ENCODE results near the gene WDR46. TPM values are rescaled to one million over a fixed set of nuclear protein-coding genes. Genes with fewer than 3 reads are reported as not detected.
A peak's percentile ranks its signal among the peaks of the same experiment; 100 is the strongest.

The WDR46 gene
- total RNA-seq, 1 donor from 2014 or later: 63.7 TPM

DNA sequence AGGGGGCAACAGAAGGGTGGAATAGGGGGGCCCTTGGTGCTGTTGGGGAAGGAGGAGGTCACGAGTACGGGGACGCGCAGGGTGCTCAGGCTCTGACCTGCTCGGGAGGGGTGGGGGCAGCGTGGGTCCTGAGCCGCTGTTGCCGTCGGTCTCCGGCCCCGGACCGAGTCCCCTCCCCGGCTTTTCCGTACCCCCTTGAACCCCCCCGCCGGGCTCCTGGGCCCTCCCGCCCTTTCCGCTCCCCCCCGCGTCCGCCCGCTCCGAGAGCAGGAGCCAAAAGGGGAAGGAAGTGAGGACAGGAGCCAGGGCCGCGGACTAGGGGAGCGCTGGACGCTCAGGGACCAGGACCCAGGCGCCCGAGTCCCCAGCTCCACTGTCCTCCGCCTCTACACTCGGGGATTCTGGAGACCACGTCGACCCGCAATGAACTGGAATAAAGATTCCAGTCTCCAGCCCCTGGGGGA is 9.8 kb upstream of the WDR46 start, which contains the start of gene RGL2:
Gene RGL2 (minus strand): TSS at position 170 of the 464 bp plus-strand sequence. CDS start 332 bp downstream, outside the sequence.
- Histone ChIP-seq H3K27ac (ENCODE audit: low read depth, low read length) (peak within 1 kb of the TSS; percentile 87), H3K79me2 (ENCODE audit: insufficient read depth, low read length) (peaks cover 30% of the 10 kb centered on the region), H3K4me1 (ENCODE audit: insufficient read depth, low read length) (peaks cover 8% of the 10 kb centered on the region), H3K36me3 (ENCODE audit: insufficient read depth, low read length) (peaks cover 3% of the 10 kb centered on the region), H3K9me3 (ENCODE audit: insufficient read depth, low read depth, low read length) (no peaks in the 10 kb centered on the region), H3K4me2 (ENCODE audit: low read length) (peak within 1 kb of the TSS; percentile 99), H3K9ac (ENCODE audit: low read length) (peak within 1 kb of the TSS; percentile 92), H3K4me3 (ENCODE audit: insufficient read depth, low read depth, low read length) (peak within 1 kb of the TSS; percentile 80), H2AFZ (ENCODE audit: low read depth, low read length) (peak within 1 kb of the TSS; percentile 68), H4K20me1 (ENCODE audit: insufficient read depth, low read length) (peaks cover 25% of the 10 kb centered on the region), H3K27me3 (ENCODE audit: insufficient read depth, low read length) (no peaks in the 10 kb centered on the region)
- peaks cover 12% of the 10 kb centered on the region for H3K36me3 Mint-ChIP-seq (ENCODE audit: low read depth, unreplicated experiment)
- no peak for DNase-seq (ENCODE audit: low read depth)
- TF ChIP-seq, protein P1, sequence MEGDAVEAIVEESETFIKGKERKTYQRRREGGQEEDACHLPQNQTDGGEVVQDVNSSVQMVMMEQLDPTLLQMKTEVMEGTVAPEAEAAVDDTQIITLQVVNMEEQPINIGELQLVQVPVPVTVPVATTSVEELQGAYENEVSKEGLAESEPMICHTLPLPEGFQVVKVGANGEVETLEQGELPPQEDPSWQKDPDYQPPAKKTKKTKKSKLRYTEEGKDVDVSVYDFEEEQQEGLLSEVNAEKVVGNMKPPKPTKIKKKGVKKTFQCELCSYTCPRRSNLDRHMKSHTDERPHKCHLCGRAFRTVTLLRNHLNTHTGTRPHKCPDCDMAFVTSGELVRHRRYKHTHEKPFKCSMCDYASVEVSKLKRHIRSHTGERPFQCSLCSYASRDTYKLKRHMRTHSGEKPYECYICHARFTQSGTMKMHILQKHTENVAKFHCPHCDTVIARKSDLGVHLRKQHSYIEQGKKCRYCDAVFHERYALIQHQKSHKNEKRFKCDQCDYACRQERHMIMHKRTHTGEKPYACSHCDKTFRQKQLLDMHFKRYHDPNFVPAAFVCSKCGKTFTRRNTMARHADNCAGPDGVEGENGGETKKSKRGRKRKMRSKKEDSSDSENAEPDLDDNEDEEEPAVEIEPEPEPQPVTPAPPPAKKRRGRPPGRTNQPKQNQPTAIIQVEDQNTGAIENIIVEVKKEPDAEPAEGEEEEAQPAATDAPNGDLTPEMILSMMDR (IDR thresholded peaks at IDR 0.05; ENCODE audit: insufficient read depth, low read depth, low read length): no peak
- no peak for TF ChIP-seq EZH2 (IDR thresholded peaks at IDR 0.05; ENCODE audit: insufficient read depth, low read length)
- peak within 1 kb of the TSS; percentile 97 for H3K4me3 Mint-ChIP-seq (ENCODE audit: unreplicated experiment)
- H3K9me3 Mint-ChIP-seq (ENCODE audit: unreplicated experiment): no peaks in the 10 kb centered on the region
- FAIRE-seq: no peak
- H3K27me3 Mint-ChIP-seq (ENCODE audit: low read depth, unreplicated experiment): no peaks in the 10 kb centered on the region
- H3K4me1 Mint-ChIP-seq (ENCODE audit: low read depth, unreplicated experiment): peaks cover 7% of the 10 kb centered on the region
- H3K27ac Mint-ChIP-seq (ENCODE audit: unreplicated experiment): peak within 1 kb of the TSS; percentile 99

DNA sequence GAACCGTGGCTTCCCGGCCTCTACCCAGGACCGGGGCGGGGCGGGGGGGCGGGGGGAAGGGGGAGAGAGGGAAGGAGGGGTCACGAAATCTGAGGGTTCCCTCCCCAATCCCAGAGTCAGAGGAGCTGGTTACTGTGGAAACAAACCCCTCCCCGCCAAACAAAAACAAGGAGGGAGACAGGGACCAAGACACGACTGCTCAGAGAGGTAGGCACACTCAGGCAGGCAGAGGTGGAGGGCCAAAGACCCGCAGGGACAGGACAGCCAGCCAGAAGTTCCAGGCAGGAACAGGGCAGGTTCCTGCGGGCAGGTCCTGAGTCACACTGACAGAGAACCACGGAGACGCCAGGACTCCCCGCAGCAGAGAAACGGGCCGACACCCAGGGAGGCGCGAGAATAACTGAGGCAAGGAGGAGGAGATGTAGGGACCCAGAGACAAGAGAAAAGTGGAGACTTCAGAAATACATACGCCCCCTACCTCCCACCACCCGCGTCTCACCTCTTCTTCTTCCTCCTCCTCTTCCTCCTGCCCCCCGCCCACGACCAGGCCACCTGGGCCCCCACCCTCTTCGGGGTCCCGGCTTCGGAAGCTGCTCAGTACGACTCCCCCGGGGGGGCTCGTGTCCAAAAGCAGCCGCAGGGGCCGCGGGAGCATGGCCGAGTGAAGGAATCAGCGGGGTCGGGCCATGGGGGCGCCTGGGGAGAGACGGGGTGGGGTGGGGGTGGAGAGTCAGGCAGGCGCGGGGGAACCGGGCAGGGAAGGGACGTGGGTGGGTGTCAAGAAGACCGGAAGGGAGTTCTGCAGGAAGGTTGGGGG is 9.1 kb upstream of the WDR46 start:
- peak overlapping the region; percentile 87 for H3K27ac ChIP-seq (ENCODE audit: low read depth, low read length)
- H3K4me3 ChIP-seq (ENCODE audit: insufficient read depth, low read depth, low read length): peak overlapping the region; percentile 80
- Mint-ChIP-seq H3K9me3 (ENCODE audit: unreplicated experiment) (no peaks in the 10 kb centered on the region), H3K36me3 (ENCODE audit: low read depth, unreplicated experiment) (peaks cover 9% of the 10 kb centered on the region), H3K4me1 (ENCODE audit: low read depth, unreplicated experiment) (peaks cover 7% of the 10 kb centered on the region), H3K27ac (ENCODE audit: unreplicated experiment) (peak overlapping the region; percentile 98), H3K27me3 (ENCODE audit: low read depth, unreplicated experiment) (no peaks in the 10 kb centered on the region), H3K4me3 (ENCODE audit: unreplicated experiment) (peak overlapping the region; percentile 97)
- peak overlapping the region; percentile 99 for H3K4me2 ChIP-seq (ENCODE audit: low read length)
- H3K9ac ChIP-seq (ENCODE audit: low read length): peak overlapping the region; percentile 92
- no peaks in the 10 kb centered on the region for H3K27me3 ChIP-seq (ENCODE audit: insufficient read depth, low read length)
- peaks cover 8% of the 10 kb centered on the region for H3K4me1 ChIP-seq (ENCODE audit: insufficient read depth, low read length)
- H3K36me3 ChIP-seq (ENCODE audit: insufficient read depth, low read length): no peaks in the 10 kb centered on the region
- H2AFZ ChIP-seq (ENCODE audit: low read depth, low read length): peak overlapping the region; percentile 50
- H3K9me3 ChIP-seq (ENCODE audit: insufficient read depth, low read depth, low read length): no peaks in the 10 kb centered on the region
- H3K79me2 ChIP-seq (ENCODE audit: insufficient read depth, low read length): peaks cover 25% of the 10 kb centered on the region
- TF ChIP-seq, protein P1 (IDR thresholded peaks at IDR 0.05; ENCODE audit: insufficient read depth, low read depth, low read length): no peak
- TF ChIP-seq EZH2 (IDR thresholded peaks at IDR 0.05; ENCODE audit: insufficient read depth, low read length): no peak
- DNase-seq (ENCODE audit: low read depth) (peak; percentile 68), FAIRE-seq (no peak)
- peaks cover 19% of the 10 kb centered on the region for H4K20me1 ChIP-seq (ENCODE audit: insufficient read depth, low read length)
